SU-DHL-6 (cell line): ENCODE measurements around the gene CCAR1.
"Not testable (repeated sequence)": the region's sequence is repeated elsewhere in the genome, so short reads cannot be mapped to it uniquely, and the experiment has no call there.

ENCODE experiments used
- EZH2phosphoT487 ChIP-seq: fragments of 200-600 bp; sonication (generic), shearing (Covaris generic); conservative IDR thresholded peaks from 2 replicates; pipeline ENCODE4 v1.6.1; 2018; ENCODE audit warnings: mild to moderate bottlenecking, antibody characterized with exemption, low read length, moderate library complexity, mixed read lengths
- TF ChIP-seq, protein P1 (sequence below): fragments of 200-600 bp; sonication (generic); IDR thresholded peaks from one replicate; pipeline ENCODE4 v1.5.1; 2017; ENCODE audit warnings: antibody characterized with exemption, mild to moderate bottlenecking, low read length, moderate library complexity; ENCODE audit not compliant: insufficient read depth, poor library complexity, severe bottlenecking

GRCh38 chr10:68735739-68736138, 14.7 kb downstream of the CCAR1 start:
- TF ChIP-seq, protein P1, sequence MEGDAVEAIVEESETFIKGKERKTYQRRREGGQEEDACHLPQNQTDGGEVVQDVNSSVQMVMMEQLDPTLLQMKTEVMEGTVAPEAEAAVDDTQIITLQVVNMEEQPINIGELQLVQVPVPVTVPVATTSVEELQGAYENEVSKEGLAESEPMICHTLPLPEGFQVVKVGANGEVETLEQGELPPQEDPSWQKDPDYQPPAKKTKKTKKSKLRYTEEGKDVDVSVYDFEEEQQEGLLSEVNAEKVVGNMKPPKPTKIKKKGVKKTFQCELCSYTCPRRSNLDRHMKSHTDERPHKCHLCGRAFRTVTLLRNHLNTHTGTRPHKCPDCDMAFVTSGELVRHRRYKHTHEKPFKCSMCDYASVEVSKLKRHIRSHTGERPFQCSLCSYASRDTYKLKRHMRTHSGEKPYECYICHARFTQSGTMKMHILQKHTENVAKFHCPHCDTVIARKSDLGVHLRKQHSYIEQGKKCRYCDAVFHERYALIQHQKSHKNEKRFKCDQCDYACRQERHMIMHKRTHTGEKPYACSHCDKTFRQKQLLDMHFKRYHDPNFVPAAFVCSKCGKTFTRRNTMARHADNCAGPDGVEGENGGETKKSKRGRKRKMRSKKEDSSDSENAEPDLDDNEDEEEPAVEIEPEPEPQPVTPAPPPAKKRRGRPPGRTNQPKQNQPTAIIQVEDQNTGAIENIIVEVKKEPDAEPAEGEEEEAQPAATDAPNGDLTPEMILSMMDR = not testable (repeated sequence)
- not testable (repeated sequence) for TF ChIP-seq EZH2phosphoT487
